ENCODE data around the gene SLC24A3.
A peak's percentile ranks its signal among the peaks of the same experiment; 100 is the strongest.

Gene SLC24A3

DNA sequence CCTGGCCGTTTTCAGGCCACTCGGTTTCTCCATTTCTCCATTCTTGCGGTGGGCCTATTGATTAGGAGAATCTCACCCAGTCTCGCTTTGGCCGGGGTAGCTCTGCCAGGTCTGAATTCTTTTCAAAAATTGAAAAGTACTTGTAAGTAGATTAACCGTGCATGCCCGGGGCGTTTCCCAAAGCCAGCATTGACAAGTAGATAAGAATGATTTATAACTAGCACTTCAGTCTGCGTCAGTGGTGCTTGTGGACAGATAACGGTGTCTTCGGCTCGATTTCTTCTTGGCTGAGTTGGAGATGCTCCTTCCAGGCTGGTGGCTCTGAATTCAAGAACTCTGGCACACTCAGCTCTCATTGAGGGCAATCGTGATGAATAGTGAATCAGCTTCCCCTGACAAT is 29.0 kb downstream of the SLC24A3 start:
- DNase-seq (ENCODE audit: low spot score): no peak

DNA sequence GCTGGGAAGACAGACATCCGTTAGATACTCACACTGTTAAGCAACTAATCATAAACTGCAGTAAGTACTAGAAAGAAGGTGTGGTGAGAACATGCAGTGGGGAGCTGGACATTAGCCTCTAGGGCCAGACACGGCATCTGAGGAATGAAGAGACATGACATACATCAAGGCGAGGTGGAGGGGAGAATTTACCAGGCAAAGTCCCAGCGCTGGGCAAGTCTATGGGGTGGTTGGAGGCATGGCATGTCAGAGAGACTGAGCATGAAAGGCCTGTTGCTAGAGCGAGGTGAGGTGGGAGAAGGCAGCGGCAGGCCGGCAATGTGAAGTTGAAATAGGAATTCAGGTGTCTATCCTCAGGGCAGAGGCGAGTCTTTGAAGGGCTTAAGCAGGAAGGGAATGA is 31.8 kb downstream of the SLC24A3 start:
- DNase-seq (ENCODE audit: low spot score): no peak

DNA sequence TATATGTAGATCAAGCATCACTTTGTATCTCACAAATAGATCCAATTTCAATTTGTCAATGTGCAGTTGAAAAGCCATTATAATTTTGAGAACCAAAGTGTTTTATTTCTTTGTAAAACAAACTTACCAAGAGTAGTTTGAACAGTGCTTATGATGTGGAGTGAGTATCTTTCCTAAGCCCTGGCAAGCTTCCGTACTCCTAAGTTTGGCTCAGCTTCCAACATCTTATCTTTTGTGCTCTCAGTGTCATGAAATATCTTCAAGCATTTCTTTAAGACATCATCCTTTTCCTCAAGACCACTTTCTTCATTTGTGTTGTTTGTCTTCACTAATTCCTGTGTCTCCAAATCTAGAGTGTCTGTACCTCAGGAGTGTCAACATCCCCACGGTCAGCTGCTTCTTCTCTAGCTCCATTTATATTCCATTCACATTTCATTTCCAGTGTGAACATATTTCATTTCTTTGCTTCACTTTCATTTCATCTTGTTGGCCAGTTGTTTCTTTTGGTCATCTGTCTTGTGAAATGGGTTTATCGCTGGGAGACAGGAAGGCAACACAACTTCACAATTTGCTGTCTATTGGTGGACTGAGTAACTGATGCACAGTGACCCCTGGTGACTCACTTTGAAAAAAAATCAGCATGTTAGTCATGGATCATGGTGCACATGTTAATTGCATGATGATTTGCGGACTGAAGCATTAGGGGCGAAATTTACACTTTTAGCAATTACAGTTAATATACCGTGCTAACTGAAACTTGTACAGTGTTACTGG is 36.9 kb downstream of the SLC24A3 start:
- peak; percentile 47 for DNase-seq (ENCODE audit: low spot score)

DNA sequence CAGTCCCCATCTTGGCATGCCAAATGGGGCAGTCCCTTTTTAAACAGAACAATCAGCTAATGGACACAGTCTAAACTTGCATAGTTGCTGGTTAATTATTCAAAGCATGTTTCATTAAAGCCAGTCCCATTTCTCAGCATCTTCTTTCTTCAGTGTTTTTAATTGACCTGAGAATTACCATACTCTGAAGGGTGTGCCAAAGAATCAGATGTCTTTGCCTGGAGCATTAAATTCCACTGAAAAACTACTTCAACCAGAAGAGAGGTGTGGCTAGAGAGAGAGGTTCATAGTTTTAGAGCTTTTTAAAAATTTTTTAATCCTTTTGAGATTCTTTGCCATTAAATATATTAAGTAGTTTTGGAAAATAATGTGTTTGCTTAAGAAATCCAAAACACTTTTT is 37.9 kb downstream of the SLC24A3 start:
- no peak for DNase-seq (ENCODE audit: low spot score)

DNA sequence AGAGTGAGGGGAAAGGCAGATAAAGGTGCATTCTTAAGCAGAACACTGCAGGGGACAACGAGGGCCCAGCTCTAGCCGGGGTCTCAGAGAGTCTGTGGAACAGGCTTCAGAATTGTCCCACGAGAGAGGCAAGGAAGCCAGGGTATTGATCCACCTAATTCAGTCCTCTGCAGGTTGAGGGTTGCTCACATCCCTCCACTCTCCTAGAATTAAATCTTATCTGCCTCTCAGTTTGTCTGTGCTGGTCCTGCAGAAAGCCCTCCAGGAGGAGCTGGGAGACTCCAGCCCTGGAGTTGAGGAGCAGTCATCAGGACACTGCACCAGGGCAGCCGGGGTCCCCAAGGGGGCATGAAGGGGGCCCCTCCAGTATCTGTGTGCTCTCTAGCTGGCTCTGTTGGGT is 39.1 kb downstream of the SLC24A3 start:
- no peak for DNase-seq (ENCODE audit: low spot score)

DNA sequence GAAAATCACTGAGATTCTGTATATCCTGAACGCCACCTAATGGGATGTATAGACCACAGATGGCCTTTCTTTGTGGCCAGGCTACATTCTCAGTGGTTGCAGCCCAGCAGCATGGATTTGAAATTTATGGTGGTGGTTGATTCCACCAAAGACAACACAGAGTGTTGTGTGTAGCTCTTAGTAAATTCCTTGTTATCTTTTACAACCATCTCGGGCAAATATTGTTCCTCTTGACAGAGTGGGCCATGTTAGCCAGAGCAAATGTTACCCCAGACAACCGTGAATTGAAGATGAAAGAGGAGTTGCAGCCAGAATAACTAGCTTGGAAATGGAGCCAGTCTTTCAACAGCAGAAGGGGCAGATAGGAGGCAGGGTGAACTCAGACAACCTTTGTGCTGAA is 39.5 kb downstream of the SLC24A3 start:
- no peak for DNase-seq (ENCODE audit: low spot score)

DNA sequence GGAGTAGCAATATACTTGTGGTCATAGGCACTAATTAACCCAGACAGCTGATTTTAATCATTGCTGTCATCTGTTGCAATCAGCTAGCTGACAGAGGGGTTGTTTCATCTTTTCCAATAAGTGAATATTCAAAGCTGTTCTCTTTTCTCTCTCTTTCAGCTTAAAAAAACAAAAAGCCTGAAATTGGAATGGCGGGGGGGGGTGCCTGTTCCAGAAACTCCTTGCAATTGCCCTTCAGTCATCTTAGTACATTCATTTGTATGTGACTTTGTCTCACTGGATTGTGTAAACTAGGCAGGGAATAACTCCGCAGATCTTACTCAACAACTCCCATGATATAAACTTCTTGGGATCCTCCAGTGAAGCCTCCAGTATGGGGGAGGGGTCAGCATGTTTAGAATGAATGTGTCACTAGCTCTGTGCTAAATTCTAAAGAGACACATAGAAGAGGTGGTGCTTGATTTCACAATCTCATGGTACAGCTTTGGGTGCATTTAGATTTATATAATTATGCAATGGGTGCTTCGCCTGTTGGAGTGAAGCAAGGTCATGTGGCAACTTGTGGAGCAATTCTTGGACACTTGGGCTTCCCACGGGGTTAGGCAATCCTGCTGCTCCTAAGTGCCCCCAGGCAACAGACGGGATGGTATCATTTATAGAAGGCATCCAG is 40.1 kb downstream of the SLC24A3 start:
- no peak for DNase-seq (ENCODE audit: low spot score)

DNA sequence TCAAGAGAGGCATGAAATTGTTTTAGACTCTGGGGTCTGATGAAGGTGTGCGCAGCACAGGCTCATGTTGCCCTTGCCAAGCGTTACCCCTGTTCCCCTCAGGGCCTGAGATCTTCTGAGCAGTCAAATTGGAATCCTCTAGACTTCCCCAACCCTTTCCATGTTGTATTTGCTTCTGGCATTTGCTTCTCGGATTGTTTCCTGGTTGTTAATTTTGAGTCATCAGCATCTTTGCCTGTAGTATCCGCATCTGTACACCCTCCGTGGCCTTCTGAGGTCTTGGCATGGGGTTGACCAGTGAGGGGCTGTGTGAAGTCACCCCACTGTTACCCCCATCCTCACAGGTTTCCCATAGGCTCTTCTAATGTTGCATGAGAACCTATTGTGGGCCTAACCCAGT is 40.9 kb downstream of the SLC24A3 start:
- no peak for DNase-seq (ENCODE audit: low spot score)

DNA sequence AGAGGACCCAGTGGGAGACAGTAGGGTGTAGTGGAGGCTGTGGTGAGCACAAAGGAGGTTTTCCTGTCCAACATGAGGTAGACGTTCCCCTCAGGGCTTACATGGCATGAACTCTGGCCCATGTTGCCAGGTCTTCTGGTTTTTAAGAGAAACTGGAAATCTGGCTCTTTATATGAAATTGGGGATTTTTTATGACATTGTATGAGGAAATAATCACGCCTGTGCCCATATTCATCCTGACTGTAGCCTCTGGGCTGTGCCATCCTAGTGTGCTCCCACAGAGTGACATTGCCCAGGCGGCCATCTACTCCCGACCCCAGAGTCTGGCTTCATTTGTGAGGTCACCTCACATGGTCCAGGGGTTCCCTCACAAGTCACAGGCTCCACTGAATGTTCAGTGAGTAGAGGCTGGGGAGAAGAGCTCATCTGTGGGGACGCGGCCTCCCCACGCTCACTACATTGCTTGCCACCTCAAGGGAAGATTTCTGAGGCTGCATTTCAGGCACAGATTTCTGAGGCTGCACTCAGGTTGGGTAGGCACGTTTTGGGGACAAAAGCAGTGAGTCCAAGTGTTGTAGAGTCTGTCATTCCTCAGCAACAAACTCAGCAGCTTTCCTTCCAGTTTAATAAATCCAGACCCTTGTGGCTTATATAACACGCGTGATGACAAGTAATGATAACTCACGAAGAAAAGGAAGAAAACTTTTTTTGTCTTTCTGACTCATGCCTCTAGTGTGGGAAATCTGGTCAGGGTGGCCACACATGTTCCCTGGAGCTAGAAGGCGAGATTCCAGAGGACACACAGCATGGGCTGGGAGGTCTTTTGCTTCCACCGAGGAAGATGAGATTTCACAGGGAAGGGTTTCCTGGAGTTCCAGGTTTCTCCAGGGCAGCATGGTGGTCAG is 41.7 kb downstream of the SLC24A3 start:
- no peak for DNase-seq (ENCODE audit: low spot score)

DNA sequence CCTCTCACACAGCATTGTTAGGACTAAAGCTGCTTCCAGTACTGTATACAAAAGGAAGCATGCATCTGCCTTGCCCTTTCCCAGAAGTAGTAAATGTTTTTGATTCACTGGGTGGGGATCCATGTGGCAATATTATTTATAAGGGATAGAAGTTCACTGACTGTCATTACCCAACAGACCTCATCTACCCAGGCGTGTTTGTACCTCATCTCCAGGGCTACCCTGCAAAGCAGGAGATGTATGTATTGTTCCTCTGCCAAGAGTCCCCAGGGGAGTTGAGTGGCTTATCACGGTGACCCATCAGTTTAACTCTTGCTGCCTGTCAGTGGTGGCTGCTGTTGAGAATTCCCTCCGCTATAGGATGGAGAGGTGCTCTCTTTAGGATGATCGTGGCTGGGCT is 42.5 kb downstream of the SLC24A3 start:
- DNase-seq (ENCODE audit: low spot score): no peak

DNA sequence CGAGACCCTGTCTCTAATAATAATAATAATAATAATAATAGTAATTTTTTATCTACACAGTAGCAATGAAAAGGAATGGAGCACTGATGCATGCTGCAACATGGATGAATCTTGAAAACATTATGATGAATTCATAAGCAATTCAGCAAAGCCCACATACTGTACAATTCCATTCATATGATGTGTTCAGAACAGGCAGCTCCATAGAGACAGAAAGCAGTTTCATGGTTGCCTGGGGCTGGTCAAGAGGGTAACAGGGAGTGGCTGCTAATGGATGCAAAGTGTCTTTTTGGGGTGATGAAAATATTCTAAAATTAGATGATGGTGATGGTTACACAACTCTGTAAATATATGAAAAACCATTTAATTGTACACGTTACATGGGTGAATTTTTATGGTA is 43.6 kb downstream of the SLC24A3 start:
- DNase-seq (ENCODE audit: low spot score): no peak

DNA sequence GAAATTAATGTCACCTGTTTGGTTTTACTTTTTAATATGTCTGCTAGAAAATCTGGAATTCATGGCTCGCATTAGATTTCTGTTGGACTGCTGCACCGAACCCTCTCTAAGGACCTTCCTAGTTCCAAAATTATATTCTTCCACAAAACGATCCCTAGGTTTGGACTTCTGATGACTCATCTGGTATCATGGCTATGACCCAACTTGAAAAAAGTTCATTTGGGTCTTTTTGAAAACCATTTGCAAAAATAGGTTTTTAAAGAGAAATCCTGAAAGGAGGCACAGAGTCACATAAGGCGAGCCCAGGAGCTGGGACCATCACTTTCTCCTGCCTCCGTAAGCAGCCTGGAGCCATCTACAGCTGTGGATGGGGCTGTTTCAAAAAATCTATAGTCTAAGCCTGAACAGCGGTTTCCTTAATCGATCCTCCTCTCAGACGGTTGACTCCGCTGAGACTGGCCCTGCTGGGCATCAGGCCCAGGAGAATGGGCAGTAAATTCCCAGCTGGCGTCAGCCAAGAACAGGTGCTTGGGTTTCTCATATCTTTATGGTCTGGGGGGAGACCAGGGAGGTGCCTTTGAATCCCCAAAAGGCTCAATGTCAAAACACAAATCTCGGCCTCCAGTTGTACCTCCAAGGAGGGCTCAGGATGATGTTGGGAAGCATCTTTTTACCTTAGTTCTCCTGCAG is 44.6 kb downstream of the SLC24A3 start:
- DNase-seq (ENCODE audit: low spot score): no peak

DNA sequence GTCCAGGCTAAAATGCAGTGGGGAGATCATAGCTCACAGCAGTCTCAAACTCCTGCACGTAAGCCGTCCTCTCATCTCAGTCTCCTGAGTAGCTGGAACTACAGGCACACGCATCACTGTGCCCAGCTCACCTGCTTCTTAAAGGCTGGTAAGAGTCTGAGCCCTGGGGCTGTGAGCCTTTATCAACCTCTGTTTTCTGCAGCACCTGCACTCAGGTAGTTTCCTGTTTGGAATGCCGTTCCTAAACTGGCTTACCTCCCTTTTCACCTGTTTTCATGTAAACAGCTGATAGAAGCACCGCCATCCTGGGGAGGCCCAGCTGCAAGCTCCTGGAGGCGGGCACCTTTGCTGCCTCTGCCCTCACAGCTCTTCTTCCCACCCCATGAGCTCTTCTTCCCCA is 45.4 kb downstream of the SLC24A3 start:
- DNase-seq (ENCODE audit: low spot score): no peak

DNA sequence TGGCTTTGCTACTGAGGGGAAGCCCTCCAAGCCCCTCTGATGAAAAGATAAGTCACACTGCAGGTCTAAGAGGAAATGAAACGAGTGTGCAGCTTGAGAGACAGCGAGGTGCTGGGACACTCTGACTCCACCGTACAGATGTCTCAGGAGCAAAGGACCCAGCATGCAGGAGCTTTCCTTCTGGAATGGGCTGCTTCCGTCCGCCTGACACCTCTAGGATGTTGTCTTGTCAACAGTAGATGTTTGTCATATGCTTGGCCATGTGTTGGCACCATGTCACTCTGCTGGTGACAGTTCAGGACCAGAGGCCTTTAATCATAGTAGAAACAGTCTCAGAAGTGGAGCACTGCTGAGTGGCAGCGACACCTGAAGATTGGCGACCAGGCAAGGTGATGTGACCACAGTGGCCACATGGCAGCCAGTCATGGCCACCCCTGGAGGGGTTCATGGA is 46.7 kb downstream of the SLC24A3 start:
- no peak for DNase-seq (ENCODE audit: low spot score)

DNA sequence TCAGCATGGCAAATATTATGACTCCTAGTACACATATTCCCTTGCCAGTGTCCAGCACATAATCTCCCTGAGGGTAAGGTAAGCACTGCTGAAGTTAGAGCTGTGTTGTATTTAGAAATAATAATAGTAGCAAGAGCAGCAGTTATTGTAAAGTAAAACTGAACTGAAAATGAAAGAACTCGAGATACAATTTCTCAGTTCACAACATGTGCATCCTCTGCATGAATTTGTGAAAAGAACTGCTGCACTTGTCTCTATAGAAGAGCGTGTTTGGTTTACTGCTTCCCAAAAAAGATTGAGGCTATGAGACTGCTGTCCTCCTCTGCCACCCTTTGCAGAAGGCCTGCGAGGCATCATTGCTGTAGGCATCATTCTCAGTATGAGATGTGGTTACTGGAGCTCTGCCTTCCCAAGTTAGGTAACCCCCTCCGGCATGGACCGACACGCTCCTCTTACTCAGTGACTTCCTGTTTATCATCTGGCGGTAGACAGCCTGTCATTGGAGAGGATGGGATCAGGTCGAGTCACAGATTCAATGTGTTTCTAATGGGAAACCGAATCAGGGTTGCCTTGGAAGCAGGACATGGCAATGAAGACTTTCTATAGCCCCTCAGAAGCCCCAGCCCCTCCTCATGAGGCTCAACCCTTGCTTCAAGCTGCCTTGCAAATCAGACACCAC is 48.1 kb downstream of the SLC24A3 start:
- peak; percentile 33 for DNase-seq (ENCODE audit: low spot score)

DNA sequence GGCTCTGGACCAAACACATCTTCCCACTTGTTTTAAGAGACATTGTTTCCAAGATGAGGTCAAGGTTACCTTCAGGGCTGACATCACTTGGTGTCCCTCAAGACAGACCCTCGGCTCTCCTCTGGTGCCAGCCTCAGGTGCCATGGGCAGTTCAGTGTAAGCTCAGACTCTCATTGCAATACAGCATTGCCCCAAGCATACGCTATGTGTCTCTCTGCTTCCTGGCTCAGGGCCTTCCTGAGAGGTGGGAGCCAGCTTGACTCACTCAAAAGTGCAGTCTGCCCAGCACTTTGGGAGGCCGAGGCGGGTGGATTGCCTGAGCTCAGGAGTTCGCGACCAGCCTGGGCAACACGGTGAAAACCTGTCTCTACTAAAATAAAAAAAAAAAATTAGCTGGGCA is 51.7 kb downstream of the SLC24A3 start:
- no peak for DNase-seq (ENCODE audit: low spot score)

DNA sequence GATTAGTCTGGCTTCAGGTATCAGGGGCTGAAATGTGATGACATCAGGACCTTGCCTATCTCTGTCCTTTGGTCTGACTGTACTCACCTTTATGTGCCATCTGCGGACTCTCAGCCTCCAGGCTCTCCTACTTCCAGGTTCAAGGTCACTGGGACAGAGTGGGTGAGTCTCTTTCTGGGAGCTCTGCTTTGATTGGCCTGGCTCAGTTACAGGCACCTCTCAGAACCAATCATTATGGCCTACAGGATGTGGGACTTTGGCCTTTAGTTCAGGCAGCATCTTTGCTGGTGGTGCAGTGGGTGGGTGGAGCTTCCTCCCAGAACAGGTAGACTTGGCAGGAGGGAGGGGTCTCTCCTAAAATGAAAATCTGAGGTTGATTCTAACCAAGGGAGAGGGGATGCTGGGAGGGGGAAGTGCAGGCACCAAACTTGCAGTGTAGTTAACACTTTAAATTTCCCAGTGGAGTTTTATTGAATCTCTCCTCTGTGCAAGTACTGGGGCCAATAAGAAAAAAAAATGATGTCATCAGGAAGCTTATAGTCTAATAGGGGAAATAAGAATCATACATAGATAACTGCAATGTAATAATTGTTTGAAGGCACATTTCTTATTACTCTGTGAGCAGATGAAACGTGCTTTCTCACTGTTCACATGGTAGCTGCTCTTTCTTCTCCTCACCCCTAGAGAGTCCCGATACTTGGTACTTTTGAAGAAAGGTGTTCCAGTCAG is 53.4 kb downstream of the SLC24A3 start:
- DNase-seq (ENCODE audit: low spot score): no peak

DNA sequence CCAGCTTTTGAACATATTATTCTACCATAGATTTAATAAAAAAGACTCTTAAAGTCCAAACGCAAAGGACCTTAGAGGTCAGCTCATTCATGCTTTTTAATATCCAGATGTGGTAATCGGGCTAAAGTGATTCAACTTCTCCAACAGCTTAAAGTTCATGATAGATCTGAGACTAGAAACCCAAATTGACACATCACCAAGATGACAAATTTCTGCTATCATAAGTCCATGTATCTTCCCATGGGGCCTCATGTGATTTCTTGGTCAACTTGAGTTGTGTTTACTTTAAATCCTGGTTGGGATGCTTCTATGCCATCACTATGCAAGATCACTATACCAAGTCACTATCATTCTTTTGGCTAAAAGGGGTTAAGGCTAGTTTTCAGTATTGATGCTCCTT is 56.0 kb downstream of the SLC24A3 start:
- no peak for DNase-seq (ENCODE audit: low spot score)

DNA sequence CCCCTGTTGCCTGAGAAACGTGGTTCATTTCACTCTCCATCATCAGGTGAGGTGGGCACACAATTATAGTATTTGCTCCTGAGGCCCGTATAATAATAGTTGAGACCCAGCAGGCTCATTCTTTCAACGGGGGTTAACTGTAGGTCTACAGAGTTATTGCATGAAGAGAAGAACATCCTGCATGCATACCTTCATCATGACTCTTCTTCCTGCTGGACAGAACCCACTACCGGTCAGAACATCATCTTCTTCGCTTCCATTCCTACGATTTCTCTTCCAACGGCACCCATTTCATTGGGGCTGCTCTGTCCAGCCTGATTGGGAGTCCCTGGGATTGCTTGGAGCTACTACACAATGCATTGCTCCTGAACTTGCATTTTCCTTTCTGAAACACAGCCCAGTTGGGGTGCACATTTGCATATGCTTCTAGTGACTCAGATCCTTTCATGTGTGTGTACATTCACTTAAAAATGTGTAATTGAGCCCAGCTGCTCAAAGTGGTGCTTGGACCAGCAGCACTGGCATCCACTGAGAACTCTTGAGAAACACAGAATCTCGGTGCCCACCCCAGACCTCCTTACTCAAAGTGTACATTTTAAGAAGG is 57.4 kb downstream of the SLC24A3 start:
- no peak for DNase-seq (ENCODE audit: low spot score)

DNA sequence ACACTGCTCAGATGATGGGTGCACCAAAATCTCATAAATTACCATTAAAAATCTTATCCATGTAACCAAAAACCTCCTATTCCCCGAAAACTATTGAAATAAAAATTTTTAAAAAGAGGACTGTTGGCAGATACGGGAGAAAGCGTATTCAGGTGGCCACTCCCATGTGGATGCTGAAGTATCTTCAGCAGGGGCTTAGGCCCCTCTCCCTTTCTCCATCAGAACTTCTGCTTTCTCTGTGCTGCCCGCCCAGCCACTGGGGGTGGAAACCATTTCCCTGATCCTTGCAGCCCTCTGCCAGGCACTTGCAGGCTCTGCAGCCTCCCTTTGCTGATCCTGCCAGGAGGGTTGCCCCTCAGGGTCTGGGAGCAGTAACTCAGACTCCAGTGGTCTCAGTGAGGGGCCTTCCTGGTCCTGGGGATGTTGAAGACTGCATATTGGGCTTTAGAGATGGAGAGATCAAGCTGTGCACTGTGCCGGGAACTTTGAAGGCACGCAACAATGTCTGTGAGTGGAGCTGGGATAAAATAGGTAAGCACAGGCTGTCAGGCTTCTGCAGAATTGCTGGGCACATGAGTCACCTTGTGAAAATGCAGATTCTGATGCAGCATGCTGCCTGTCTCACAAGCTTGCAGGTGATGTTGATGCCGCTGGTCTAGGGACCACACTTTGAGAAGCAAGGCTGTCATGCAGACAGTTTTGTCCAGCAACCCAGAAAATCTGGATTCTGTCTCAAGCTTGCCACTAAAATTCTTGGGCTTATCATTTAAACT is 59.6 kb downstream of the SLC24A3 start:
- DNase-seq (ENCODE audit: low spot score): no peak
